IPS-NIHi11 (cell line): ENCODE data around the gene FCF1.

Source experiments
- DNase-seq: peaks from one replicate; pipeline ENCODE4 v3.0.0; 2012; ENCODE audit warnings: mixed read lengths, low spot score

Gene FCF1

DNA sequence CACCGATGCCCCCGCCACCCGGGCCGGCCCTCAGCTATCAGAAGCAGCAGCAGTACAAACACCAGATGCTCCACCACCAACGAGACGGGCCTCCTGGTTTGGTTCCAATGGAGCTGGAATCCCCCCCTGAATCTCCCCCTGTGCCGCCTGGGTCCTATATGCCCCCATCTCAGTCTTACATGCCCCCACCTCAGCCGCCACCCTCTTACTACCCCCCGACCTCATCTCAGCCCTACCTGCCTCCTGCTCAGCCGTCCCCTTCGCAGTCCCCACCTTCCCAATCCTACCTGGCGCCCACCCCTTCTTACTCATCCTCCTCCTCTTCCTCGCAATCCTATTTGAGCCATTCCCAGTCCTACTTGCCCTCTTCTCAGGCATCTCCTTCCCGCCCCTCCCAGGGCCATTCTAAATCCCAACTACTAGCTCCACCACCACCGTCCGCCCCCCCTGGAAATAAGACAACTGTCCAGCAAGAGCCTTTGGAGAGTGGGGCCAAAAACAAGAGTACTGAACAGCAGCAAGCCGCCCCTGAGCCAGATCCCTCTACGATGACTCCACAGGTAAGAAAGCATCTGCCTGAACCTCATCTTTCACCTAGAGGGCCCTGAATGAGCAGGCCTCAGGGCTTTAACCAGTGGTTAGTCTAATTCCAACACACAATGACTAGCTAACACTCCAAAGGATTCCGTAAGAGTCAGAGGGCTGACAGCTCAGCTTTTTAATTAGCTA, 51.0 kb downstream of the FCF1 start:
- DNase-seq = no peak

DNA sequence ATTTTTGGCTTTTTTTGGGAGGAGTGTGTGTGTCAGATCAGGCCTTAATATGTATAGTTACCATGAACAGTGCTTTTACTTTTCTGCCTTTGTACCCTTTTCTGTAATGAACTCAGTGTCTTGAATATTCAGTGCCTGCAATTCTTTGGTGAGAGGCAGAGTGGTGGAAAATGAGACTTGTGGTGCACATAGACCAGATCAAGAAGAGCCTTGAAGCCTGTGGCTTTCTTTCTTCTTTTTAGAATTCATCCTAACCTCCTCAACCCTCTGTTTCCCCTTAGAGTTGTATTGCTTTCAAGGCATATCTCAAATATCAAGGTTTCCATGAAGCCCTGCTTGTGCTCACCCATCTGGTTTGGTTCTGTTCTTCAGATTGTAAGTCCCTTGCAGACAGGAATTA, 52.8 kb downstream of the FCF1 start:
- no peak for DNase-seq

DNA sequence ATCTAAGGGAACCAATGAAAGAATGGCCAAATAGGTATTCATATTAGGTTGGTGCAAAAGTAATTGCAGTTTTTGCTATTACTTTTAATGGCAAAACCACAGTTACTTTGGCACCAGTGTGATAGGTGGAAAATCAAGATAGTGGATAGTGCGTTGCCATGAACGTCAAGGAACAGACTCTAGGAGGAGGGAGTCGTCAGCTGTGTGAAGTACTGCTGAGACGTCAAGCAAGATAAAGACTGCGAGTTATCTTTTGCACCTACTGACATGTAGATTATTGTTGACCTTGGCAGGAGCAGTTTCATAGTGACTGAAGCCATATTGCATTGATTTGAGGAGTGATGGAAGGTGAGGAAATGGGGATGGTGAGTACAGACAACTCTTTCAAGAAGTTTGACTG, 58.5 kb downstream of the FCF1 start:
- DNase-seq = no peak

DNA sequence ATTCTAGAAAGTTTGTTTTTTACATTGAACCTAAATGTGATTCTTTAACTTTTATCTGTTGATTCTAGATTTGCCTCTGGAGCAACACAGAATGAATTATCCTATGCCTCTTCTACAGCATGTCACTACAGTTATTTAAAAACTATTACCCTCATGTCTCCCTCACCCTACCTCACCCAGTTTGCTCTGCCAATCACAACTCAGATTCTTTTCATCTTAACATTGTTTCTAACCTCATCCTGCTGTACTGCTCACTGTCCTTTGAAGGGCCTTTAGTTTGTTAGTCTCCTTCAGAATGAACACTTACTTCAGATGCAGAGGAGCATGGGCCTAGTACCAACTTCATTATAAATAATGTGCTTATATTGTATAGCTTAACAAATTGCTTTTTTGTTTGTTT, 71.7 kb downstream of the FCF1 start:
- DNase-seq = no peak

DNA sequence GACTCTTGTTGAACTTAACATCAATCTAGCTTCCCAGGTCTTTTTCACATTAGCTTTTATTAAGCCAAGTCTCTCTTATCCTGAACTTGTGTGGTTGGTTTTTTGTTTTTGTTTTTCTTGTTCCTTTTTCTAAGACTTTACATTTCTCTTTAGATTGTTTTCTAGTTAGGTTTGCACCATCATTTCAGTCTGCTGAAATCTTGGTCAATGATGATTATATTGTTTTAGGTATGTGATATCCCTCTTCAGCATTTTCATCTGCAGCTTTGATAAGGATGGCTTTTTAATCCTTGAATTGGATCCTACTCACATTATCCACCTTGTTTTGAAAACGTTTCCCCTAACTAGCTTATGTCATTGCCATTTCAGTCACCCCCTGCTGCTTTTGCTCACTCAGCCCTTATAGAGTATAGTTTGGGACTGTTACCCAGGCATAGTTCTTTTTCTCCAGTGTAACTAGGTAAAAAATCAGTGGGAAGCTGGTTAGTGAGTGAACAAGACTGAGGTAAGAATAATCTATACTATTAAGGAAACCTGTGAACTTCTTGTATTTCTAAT, 72.2 kb downstream of the FCF1 start:
- DNase-seq = no peak

DNA sequence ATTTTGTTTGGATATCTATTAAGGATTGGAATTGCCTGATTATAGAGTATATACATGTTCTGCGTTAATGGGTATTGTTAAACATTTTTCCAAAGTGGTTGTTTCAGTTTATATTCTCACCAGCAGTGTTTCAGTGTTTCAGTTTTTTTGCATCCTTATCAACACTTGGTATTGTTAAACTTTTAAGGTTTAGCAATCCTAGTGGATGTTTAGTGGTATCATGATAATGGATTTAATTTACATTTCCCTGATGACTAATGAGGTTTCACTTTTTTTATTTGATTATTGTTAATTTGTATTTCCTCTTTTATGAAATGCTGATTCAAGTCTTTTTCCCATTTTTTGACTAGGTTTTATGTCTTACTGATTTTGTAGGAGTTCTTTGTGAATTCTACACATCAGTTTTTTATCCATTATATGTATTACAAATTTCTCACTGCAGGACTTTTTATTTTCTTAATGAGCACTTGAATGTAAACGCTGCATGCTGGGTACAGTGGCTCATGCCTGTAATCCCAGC, 73.9 kb downstream of the FCF1 start:
- DNase-seq = no peak
